NCI-H69 (cell line): ENCODE measurements around the gene ZNF583.

Experiments
- DNase-seq: peaks from one replicate; lab custom pipeline; 2025; lab: John Stamatoyannopoulos, UW

Gene ZNF583

DNA sequence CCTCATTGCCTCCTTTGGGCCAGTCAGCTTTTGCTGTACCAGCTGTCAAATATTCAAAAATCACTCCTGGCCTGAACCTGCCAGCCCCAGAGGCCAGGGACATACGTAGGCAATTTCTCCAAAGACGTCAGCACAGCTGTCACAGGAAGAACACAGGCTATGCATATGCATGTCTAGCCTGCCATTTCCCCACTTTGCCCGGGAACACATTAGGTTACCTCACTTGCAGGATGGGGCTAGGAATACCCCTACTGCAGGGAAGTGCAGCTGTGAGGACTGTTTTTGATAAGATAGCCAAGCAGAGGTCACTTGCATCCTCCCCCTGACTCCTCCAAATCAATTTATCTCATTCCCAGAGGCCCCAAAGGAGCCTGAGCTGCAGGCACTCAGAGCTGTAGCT, 70.2 kb downstream of the ZNF583 start:
- DNase-seq = no peak

DNA sequence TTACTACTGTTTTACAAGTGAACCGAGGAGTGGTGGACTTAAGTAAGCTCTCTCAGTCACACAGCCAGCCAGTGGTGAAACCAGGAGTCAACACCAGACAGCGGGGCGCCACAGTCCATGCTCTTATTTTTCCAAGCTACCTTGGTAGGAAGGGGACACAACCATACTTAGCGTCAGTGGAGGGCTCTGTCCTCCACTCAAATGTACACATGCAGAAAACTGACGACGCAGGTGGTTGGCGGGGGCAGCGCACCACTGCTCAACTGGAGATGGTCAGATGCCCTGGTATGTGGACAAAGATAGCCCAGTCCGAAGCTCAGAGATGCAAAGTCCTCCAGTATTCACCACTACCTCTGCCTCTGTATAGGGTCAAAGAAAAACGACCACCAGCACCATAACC, 72.0 kb downstream of the ZNF583 start:
- no peak for DNase-seq
